Astrocyte (in vitro differentiated cells and primary cell): Measurements from ENCODE around the gene NHLRC2.

Source experiments
- CTCF ChIP-seq: IDR thresholded peaks from 2 replicates; pipeline ENCODE4 v1.5.1; 2011; ENCODE audit warnings: low read depth, mild to moderate bottlenecking, inconsistent platforms, low read length, moderate library complexity; ENCODE audit not compliant: insufficient read depth
- EZH2 ChIP-seq: IDR thresholded peaks from 2 replicates; pipeline ENCODE4 v1.6.1; 2012; ENCODE audit warnings: mild to moderate bottlenecking, low read length, inconsistent platforms; ENCODE audit not compliant: insufficient read depth

- TF ChIP-seq CTCF, result no peak
- TF ChIP-seq EZH2, result no peak
Measured at GRCh38 chr10:113842171-113842570, 12.3 kb upstream of the NHLRC2 start.
